Endodermal cell (in vitro differentiated cells): ENCODE results near the gene ARGLU1. TPM values are rescaled to one million over a fixed set of nuclear protein-coding genes. Genes with fewer than 3 reads are reported as not detected.

Experiments
- DNase-seq: peaks from one replicate; pipeline ENCODE4 v3.0.0-alpha.2; 2017
- H3K27ac ChIP-seq: 2 replicates; pipeline ENCODE4 v1.5.1; 2013; ENCODE audit warnings: mild to moderate bottlenecking, low read depth, low read length, moderate library complexity
- H3K27me3 ChIP-seq: 2 replicates; pipeline ENCODE4 v1.6.1; 2013; ENCODE audit warnings: mild to moderate bottlenecking, low read length, moderate library complexity; ENCODE audit not compliant: insufficient read depth, control insufficient read depth, poor library complexity, severe bottlenecking
- H3K36me3 ChIP-seq: 2 replicates; pipeline ENCODE4 v1.7.0; 2013; ENCODE audit warnings: mild to moderate bottlenecking, low read length, moderate library complexity; ENCODE audit not compliant: control insufficient read depth, insufficient read depth
- H3K4me1 ChIP-seq: one replicate; pipeline ENCODE4 v1.7.0; 2013; ENCODE audit warnings: low read length; ENCODE audit not compliant: control insufficient read depth, insufficient read depth
- H3K4me3 ChIP-seq: 2 replicates; pipeline ENCODE4 v1.5.1; 2013; ENCODE audit warnings: mild to moderate bottlenecking, low read length, moderate library complexity
- H3K9ac ChIP-seq: 2 replicates; pipeline ENCODE4 v1.6.1; 2013; ENCODE audit warnings: mild to moderate bottlenecking, low read length, moderate library complexity; ENCODE audit not compliant: poor library complexity, severe bottlenecking; ENCODE audit errors: extremely low read depth
- H3K9me3 ChIP-seq: 2 replicates; pipeline ENCODE4 v1.6.1; 2013; ENCODE audit warnings: mild to moderate bottlenecking, low read length, moderate library complexity; ENCODE audit not compliant: control insufficient read depth
- H3K27ac Mint-ChIP-seq: 2 replicates; pipeline ENCODE4 v1.8.0; 2020; ENCODE audit warnings: mixed read lengths
- H3K27me3 Mint-ChIP-seq: 2 replicates; pipeline ENCODE4 v1.8.0; 2021; ENCODE audit warnings: mild to moderate bottlenecking, mixed read lengths; ENCODE audit not compliant: insufficient read depth
- H3K36me3 Mint-ChIP-seq: 2 replicates; pipeline ENCODE4 v1.8.0; 2020; ENCODE audit warnings: low read depth, mixed read lengths
- H3K4me1 Mint-ChIP-seq: 2 replicates; pipeline ENCODE4 v1.8.0; 2020; ENCODE audit warnings: mixed read lengths
- H3K4me3 Mint-ChIP-seq: 2 replicates; pipeline ENCODE4 v1.8.0; 2020; ENCODE audit warnings: mild to moderate bottlenecking, moderate library complexity, mixed read lengths
- H3K9me3 Mint-ChIP-seq: 2 replicates; pipeline ENCODE4 v1.8.0; 2020; ENCODE audit warnings: mild to moderate bottlenecking, mixed read lengths
- WGBS, 2 experiments: methylation state at CpG; one replicate each; pipeline versions ENCODE4 v1.1.5 to v1.1.7; 2013; ENCODE audit warnings: missing lambda C conversion rate in 2 of 2, mixed read lengths in 1 of 2; ENCODE audit not compliant: insufficient coverage in 1 of 2, insufficient read length in 1 of 2; 5-methylcytosine and 5-hydroxymethylcytosine counted together
- total RNA-seq, 2 donors: library from RNA; stranded (reverse); fragmentation: NEBNext Ultra II Directional in 1 of 2; extraction: Animal tissue kit (Norgen Biotek cat#: 25700) in 1 of 2; gene quantifications; 2 replicates in 1 of 2; 3 replicates in 1 of 2; pipeline ENCODE4 v1.2.1, GENCODE V29; 2021
- TF ChIP-seq, protein P1 (sequence below): fragments of 200-600 bp; sonication (generic); conservative IDR thresholded peaks from 2 replicates; pipeline ENCODE4 v1.5.0; 2021; ENCODE audit warnings: antibody characterized with exemption, mild to moderate bottlenecking

ARGLU1 gene
- total RNA-seq, 2 donors from 2014 or later = 80.6 to 101 TPM

DNA sequence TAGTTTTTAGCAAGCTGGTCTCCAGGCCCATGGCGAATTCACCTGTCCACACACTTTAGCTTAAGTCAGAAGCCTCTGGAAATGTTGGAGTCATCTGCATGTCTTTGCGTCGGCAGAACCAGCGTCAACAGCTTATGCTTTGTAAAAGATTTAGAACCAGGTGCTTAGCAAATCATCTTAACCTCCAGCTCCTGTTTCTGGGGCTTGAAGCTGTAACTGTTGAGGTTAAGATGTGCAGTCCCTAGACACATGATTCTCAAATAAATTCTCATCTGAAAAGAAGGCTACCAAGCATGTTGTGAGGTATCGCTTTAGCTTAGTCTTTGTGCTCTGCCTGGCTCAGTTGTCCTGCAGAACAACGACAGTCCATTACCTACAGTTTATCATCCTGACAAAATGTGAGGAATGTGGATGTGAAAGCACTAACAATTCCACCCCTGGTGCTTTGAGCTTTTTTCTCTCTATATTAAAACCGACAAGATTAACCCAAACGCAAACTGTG, 36.9 kb downstream of the ARGLU1 start:
- Mint-ChIP-seq H3K4me1 (peaks cover 70% of the 10 kb centered on the region), H3K9me3 (no peaks in the 10 kb centered on the region), H3K27ac (peak overlapping the region; percentile 2), H3K4me3 (no peak overlapping the region), H3K36me3 (no peaks in the 10 kb centered on the region), H3K27me3 (peaks cover 70% of the 10 kb centered on the region)
- Histone ChIP-seq H3K9me3 (no peaks in the 10 kb centered on the region), H3K36me3 (no peaks in the 10 kb centered on the region), H3K9ac (no peak overlapping the region), H3K27me3 (peaks cover 55% of the 10 kb centered on the region), H3K4me1 (peaks cover 50% of the 10 kb centered on the region), H3K27ac (peak overlapping the region; percentile 89), H3K4me3 (peak overlapping the region; percentile 74)
- no peak for DNase-seq
- WGBS, 2 experiments = 52 to 95% methylated on average over 4 to 8 of the region's 8 CpGs
- TF ChIP-seq, protein P1, sequence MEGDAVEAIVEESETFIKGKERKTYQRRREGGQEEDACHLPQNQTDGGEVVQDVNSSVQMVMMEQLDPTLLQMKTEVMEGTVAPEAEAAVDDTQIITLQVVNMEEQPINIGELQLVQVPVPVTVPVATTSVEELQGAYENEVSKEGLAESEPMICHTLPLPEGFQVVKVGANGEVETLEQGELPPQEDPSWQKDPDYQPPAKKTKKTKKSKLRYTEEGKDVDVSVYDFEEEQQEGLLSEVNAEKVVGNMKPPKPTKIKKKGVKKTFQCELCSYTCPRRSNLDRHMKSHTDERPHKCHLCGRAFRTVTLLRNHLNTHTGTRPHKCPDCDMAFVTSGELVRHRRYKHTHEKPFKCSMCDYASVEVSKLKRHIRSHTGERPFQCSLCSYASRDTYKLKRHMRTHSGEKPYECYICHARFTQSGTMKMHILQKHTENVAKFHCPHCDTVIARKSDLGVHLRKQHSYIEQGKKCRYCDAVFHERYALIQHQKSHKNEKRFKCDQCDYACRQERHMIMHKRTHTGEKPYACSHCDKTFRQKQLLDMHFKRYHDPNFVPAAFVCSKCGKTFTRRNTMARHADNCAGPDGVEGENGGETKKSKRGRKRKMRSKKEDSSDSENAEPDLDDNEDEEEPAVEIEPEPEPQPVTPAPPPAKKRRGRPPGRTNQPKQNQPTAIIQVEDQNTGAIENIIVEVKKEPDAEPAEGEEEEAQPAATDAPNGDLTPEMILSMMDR = no peak

DNA sequence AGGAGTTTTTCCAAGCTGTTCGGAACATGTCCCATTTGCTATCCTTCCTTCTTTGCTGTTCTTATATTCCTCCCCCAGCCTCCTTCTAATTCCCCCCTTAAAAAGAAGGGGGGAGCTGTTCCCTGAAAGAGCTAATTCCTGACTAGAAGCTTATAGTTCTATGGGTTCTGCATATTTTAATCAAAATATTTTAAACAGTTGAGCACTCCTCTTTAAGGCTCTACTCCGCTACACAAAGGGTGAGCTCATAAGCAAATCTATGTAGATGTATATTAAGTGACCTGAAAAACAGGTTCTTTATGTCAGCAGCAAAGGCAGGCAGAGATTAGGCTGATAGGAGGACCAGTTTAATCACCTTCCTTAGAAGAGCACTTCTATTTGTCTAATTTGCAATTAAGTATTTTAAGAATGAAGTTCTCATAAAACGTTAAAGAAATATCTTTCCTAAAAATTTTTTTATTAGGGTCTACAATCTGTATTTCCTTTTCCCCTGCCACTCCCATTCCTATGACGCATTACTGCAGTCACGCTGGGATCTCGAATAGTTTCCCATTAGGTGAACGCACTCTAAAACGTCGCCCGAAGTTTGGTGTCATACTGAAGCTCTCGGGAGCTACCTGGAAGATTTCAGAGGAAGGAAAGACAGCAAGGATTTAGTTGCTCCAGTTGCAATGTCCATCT, 37.6 kb downstream of the ARGLU1 start:
- Mint-ChIP-seq H3K4me3 (no peak overlapping the region), H3K9me3 (no peaks in the 10 kb centered on the region), H3K27ac (peak overlapping the region; percentile 81), H3K36me3 (no peaks in the 10 kb centered on the region), H3K4me1 (peaks cover 77% of the 10 kb centered on the region), H3K27me3 (peaks cover 77% of the 10 kb centered on the region)
- Histone ChIP-seq H3K36me3 (no peaks in the 10 kb centered on the region), H3K27ac (peak overlapping the region; percentile 89), H3K4me3 (peak overlapping the region; percentile 74), H3K9ac (no peak overlapping the region), H3K27me3 (peaks cover 57% of the 10 kb centered on the region), H3K4me1 (peaks cover 50% of the 10 kb centered on the region), H3K9me3 (no peaks in the 10 kb centered on the region)
- TF ChIP-seq, protein P1 = no peak
- no peak for DNase-seq
- WGBS, 2 experiments = 63% methylated on average over 8 to 11 of the region's 11 CpGs

- TF ChIP-seq, protein P1 = no peak
- DNase-seq = no peak
- Mint-ChIP-seq H3K4me1 (peaks cover 77% of the 10 kb centered on the region), H3K27me3 (peaks cover 78% of the 10 kb centered on the region), H3K36me3 (no peaks in the 10 kb centered on the region), H3K27ac (peak overlapping the region; percentile 81), H3K4me3 (no peak overlapping the region), H3K9me3 (no peaks in the 10 kb centered on the region)
- no peaks in the 10 kb centered on the region for H3K9me3 ChIP-seq
- no peak overlapping the region for H3K9ac ChIP-seq
- H3K27ac ChIP-seq = peak overlapping the region; percentile 89
- peak overlapping the region; percentile 0 for H3K4me3 ChIP-seq
- WGBS, 2 experiments = 51 to 66% methylated on average over 4 to 8 of the region's 8 CpGs
- peaks cover 50% of the 10 kb centered on the region for H3K4me1 ChIP-seq
- no peaks in the 10 kb centered on the region for H3K36me3 ChIP-seq
- peaks cover 54% of the 10 kb centered on the region for H3K27me3 ChIP-seq
Observed at GRCh38 chr13:106529415-106530170, 38.3 kb downstream of the ARGLU1 start.
